ENCODE data around the gene DCAF8L2. TPM values are rescaled to one million over a fixed set of nuclear protein-coding genes. Genes with fewer than 3 reads are reported as not detected.

The DCAF8L2 gene
- total and polyA plus RNA-seq, 2 experiments from 2014 or later, result not detected

GRCh38 chrX:27619459-27619858, 29.3 kb downstream of the DCAF8L2 start:
- no peaks in the 10 kb centered on the region for H3F3A ChIP-seq (ENCODE audit: insufficient read depth)
- H3K27me3 ChIP-seq (replicated peaks; ENCODE audit: insufficient read depth), result no peaks in the 10 kb centered on the region
- H2AFZ ChIP-seq, result no peak overlapping the region
- H3K9ac ChIP-seq, result no peak overlapping the region
- no peak overlapping the region for H3K27ac ChIP-seq
- no peaks in the 10 kb centered on the region for H4K20me1 ChIP-seq (ENCODE audit: insufficient read depth)
- in situ Hi-C loops (cut with MboI), result no loop called here
- 29 to 57% methylated on average over 1 of the region's 1 CpG for WGBS, 2 experiments (ENCODE audit: low coverage in 1 of 2, low lambda C conversion rate in 2 of 2, missing lambda C conversion rate in 2 of 2)
- no peak overlapping the region for H3K4me2 ChIP-seq (ENCODE audit: unreplicated experiment)
- no peaks in the 10 kb centered on the region for H3K9me2 ChIP-seq (ENCODE audit: insufficient read depth)
- DNase-seq, result no peak
- no peak overlapping the region for H3K4me3 ChIP-seq
- no peaks in the 10 kb centered on the region for H3K79me2 ChIP-seq (ENCODE audit: insufficient read depth)
- no peaks in the 10 kb centered on the region for H3K4me1 ChIP-seq (ENCODE audit: insufficient read depth)
- H3K36me3 ChIP-seq (ENCODE audit: low read depth), result no peaks in the 10 kb centered on the region
- TF ChIP-seq EZH2phosphoT487 (IDR thresholded peaks at IDR 0.05; ENCODE audit: insufficient read depth, low read depth) (no peak), EZH2 (IDR thresholded peaks at IDR 0.05; ENCODE audit: insufficient read depth, poor library complexity, severe bottlenecking) (no peak)
- no peaks in the 10 kb centered on the region for H3K9me3 ChIP-seq (ENCODE audit: low read depth)

GRCh38 chrX:27619975-27620374, 29.8 kb downstream of the DCAF8L2 start:
- in situ Hi-C loops (cut with MboI), result no loop called here
- TF ChIP-seq EZH2phosphoT487 (IDR thresholded peaks at IDR 0.05; ENCODE audit: insufficient read depth, low read depth) (no peak), EZH2 (IDR thresholded peaks at IDR 0.05; ENCODE audit: insufficient read depth, poor library complexity, severe bottlenecking) (no peak)
- H3K4me1 ChIP-seq (ENCODE audit: insufficient read depth), result no peaks in the 10 kb centered on the region
- no peak overlapping the region for H3K4me3 ChIP-seq
- 0 to 1% methylated on average over 2 of the region's 2 CpGs for WGBS, 2 experiments (ENCODE audit: low coverage in 1 of 2, low lambda C conversion rate in 2 of 2, missing lambda C conversion rate in 2 of 2)
- no peaks in the 10 kb centered on the region for H3K27me3 ChIP-seq (replicated peaks; ENCODE audit: insufficient read depth)
- H3K9ac ChIP-seq, result no peak overlapping the region
- no peaks in the 10 kb centered on the region for H4K20me1 ChIP-seq (ENCODE audit: insufficient read depth)
- no peak overlapping the region for H3K4me2 ChIP-seq (ENCODE audit: unreplicated experiment)
- no peaks in the 10 kb centered on the region for H3K79me2 ChIP-seq (ENCODE audit: insufficient read depth)
- no peaks in the 10 kb centered on the region for H3K9me2 ChIP-seq (ENCODE audit: insufficient read depth)
- H3K36me3 ChIP-seq (ENCODE audit: low read depth), result no peaks in the 10 kb centered on the region
- no peak overlapping the region for H2AFZ ChIP-seq
- H3F3A ChIP-seq (ENCODE audit: insufficient read depth), result no peaks in the 10 kb centered on the region
- no peak overlapping the region for H3K27ac ChIP-seq
- no peaks in the 10 kb centered on the region for H3K9me3 ChIP-seq (ENCODE audit: low read depth)
- DNase-seq, result peak; percentile 9

GRCh38 chrX:27622883-27623282, 32.7 kb downstream of the DCAF8L2 start:
- H3K27ac ChIP-seq, result no peak overlapping the region
- no peak overlapping the region for H2AFZ ChIP-seq
- H3K79me2 ChIP-seq (ENCODE audit: insufficient read depth), result no peaks in the 10 kb centered on the region
- no peak overlapping the region for H3K9ac ChIP-seq
- H3K4me3 ChIP-seq, result no peak overlapping the region
- H3K27me3 ChIP-seq (replicated peaks; ENCODE audit: insufficient read depth), result no peaks in the 10 kb centered on the region
- no peaks in the 10 kb centered on the region for H3K4me1 ChIP-seq (ENCODE audit: insufficient read depth)
- no peak overlapping the region for H3K4me2 ChIP-seq (ENCODE audit: unreplicated experiment)
- no peaks in the 10 kb centered on the region for H3F3A ChIP-seq (ENCODE audit: insufficient read depth)
- DNase-seq, result no peak
- no peaks in the 10 kb centered on the region for H3K9me2 ChIP-seq (ENCODE audit: insufficient read depth)
- H3K9me3 ChIP-seq (ENCODE audit: low read depth), result no peaks in the 10 kb centered on the region
- in situ Hi-C loops (cut with MboI), result no loop called here
- TF ChIP-seq EZH2phosphoT487 (IDR thresholded peaks at IDR 0.05; ENCODE audit: insufficient read depth, low read depth) (no peak), EZH2 (IDR thresholded peaks at IDR 0.05; ENCODE audit: insufficient read depth, poor library complexity, severe bottlenecking) (no peak)
- no peaks in the 10 kb centered on the region for H3K36me3 ChIP-seq (ENCODE audit: low read depth)
- no peaks in the 10 kb centered on the region for H4K20me1 ChIP-seq (ENCODE audit: insufficient read depth)

GRCh38 chrX:27626066-27626465, 35.9 kb downstream of the DCAF8L2 start:
- Histone ChIP-seq H3K4me3 (no peak overlapping the region), H3K9me2 (ENCODE audit: insufficient read depth) (no peaks in the 10 kb centered on the region)
- 45 to 54% methylated on average over 3 of the region's 3 CpGs for WGBS, 2 experiments (ENCODE audit: low coverage in 1 of 2, low lambda C conversion rate in 2 of 2, missing lambda C conversion rate in 2 of 2)

GRCh38 chrX:27633328-27633727, 43.2 kb downstream of the DCAF8L2 start:
- Histone ChIP-seq H3K79me2 (ENCODE audit: insufficient read depth) (no peaks in the 10 kb centered on the region), H3K4me2 (ENCODE audit: unreplicated experiment) (no peak overlapping the region), H3K9ac (no peak overlapping the region), H3K36me3 (ENCODE audit: low read depth) (no peaks in the 10 kb centered on the region), H3F3A (ENCODE audit: insufficient read depth) (no peaks in the 10 kb centered on the region), H3K4me3 (no peak overlapping the region), H3K27ac (no peak overlapping the region), H3K9me3 (ENCODE audit: low read depth) (no peaks in the 10 kb centered on the region), H3K9me2 (ENCODE audit: insufficient read depth) (no peaks in the 10 kb centered on the region), H2AFZ (no peak overlapping the region), H3K4me1 (ENCODE audit: insufficient read depth) (no peaks in the 10 kb centered on the region), H4K20me1 (ENCODE audit: insufficient read depth) (no peaks in the 10 kb centered on the region), H3K27me3 (replicated peaks; ENCODE audit: insufficient read depth) (no peaks in the 10 kb centered on the region)
- WGBS, 2 experiments (ENCODE audit: low coverage in 1 of 2, low lambda C conversion rate in 2 of 2, missing lambda C conversion rate in 2 of 2), result 5 to 8% methylated on average over 2 to 3 of the region's 3 CpGs
- in situ Hi-C loops (cut with MboI), result no loop called here
- no peak for TF ChIP-seq EZH2 (IDR thresholded peaks at IDR 0.05; ENCODE audit: insufficient read depth, poor library complexity, severe bottlenecking)
- TF ChIP-seq EZH2phosphoT487 (IDR thresholded peaks at IDR 0.05; ENCODE audit: insufficient read depth, low read depth), result no peak
- DNase-seq, result no peak

More at GRCh38 chrX:27626066-27626465, 35.9 kb downstream of the DCAF8L2 start:
- H3F3A ChIP-seq (ENCODE audit: insufficient read depth), result no peaks in the 10 kb centered on the region
- no peak overlapping the region for H3K9ac ChIP-seq
- no peaks in the 10 kb centered on the region for H3K27me3 ChIP-seq (replicated peaks; ENCODE audit: insufficient read depth)
- TF ChIP-seq EZH2 (IDR thresholded peaks at IDR 0.05; ENCODE audit: insufficient read depth, poor library complexity, severe bottlenecking) (no peak), EZH2phosphoT487 (IDR thresholded peaks at IDR 0.05; ENCODE audit: insufficient read depth, low read depth) (no peak)
- no peaks in the 10 kb centered on the region for H4K20me1 ChIP-seq (ENCODE audit: insufficient read depth)
- no peak overlapping the region for H3K27ac ChIP-seq
- H3K36me3 ChIP-seq (ENCODE audit: low read depth), result no peaks in the 10 kb centered on the region
- no peak overlapping the region for H3K4me2 ChIP-seq (ENCODE audit: unreplicated experiment)
- in situ Hi-C loops (cut with MboI), result no loop called here
- no peaks in the 10 kb centered on the region for H3K79me2 ChIP-seq (ENCODE audit: insufficient read depth)
- no peaks in the 10 kb centered on the region for H3K4me1 ChIP-seq (ENCODE audit: insufficient read depth)
- H3K9me3 ChIP-seq (ENCODE audit: low read depth), result no peaks in the 10 kb centered on the region
- no peak overlapping the region for H2AFZ ChIP-seq
- no peak for DNase-seq
